Neural progenitor cell (in vitro differentiated cells): ENCODE results near the gene KLHL26. TPM values are rescaled to one million over a fixed set of nuclear protein-coding genes. Genes with fewer than 3 reads are reported as not detected.
"Not testable (repeated sequence)": the region's sequence is repeated elsewhere in the genome, so short reads cannot be mapped to it uniquely, and the experiment has no call there.

ENCODE experiments used
- DNase-seq: peaks from one replicate; pipeline ENCODE4 v3.0.0-alpha.2; 2016; ENCODE audit warnings: low spot score
- H2AFZ ChIP-seq: fragments of 200-600 bp; sonication (generic); replicated peaks from 2 replicates; pipeline ENCODE4 v1.6.1; 2016; ENCODE audit warnings: antibody characterized with exemption
- H3F3A ChIP-seq: fragments of 200-600 bp; sonication (generic); 2 replicates; pipeline ENCODE4 v1.6.1; 2016; ENCODE audit warnings: antibody characterized with exemption, low read depth
- H3K27ac ChIP-seq: fragments of 200-600 bp; sonication (generic); 2 replicates; pipeline ENCODE4 v1.5.1; 2016; ENCODE audit warnings: mild to moderate bottlenecking
- H3K27me3 ChIP-seq: fragments of 200-600 bp; sonication (generic); 2 replicates; pipeline ENCODE4 v1.6.1; 2016; ENCODE audit warnings: mild to moderate bottlenecking, moderate library complexity
- H3K36me3 ChIP-seq: fragments of 200-600 bp; sonication (generic); 2 replicates; pipeline ENCODE4 v1.5.1; 2016
- H3K4me1 ChIP-seq: fragments of 200-600 bp; sonication (generic); 2 replicates; pipeline ENCODE4 v1.6.1; 2016; ENCODE audit warnings: mixed run types
- H3K4me2 ChIP-seq: fragments of 200-600 bp; sonication (generic); 2 replicates; pipeline ENCODE4 v1.6.1; 2016
- H3K4me3 ChIP-seq: fragments of 200-600 bp; sonication (generic); 2 replicates; pipeline ENCODE4 v1.5.1; 2016
- H3K79me2 ChIP-seq: fragments of 200-600 bp; sonication (generic); 2 replicates; pipeline ENCODE4 v1.6.1; 2016; ENCODE audit warnings: low read depth
- H3K9ac ChIP-seq: fragments of 200-600 bp; sonication (generic); 2 replicates; pipeline ENCODE4 v1.6.1; 2016
- H3K9me3 ChIP-seq: fragments of 200-600 bp; sonication (generic); 2 replicates; pipeline ENCODE4 v1.5.1; 2016; ENCODE audit warnings: low read depth
- H4K20me1 ChIP-seq: fragments of 200-600 bp; sonication (generic); 2 replicates; pipeline ENCODE4 v1.6.1; 2016; ENCODE audit warnings: low read depth
- H3K27ac Mint-ChIP-seq: 3 replicates; pipeline ENCODE4 v1.8.0; 2021; ENCODE audit warnings: mixed read lengths
- H3K27me3 Mint-ChIP-seq: 2 replicates; pipeline ENCODE4 v1.8.0; 2022; ENCODE audit warnings: low read depth, mild to moderate bottlenecking, inconsistent platforms, moderate library complexity, mixed read lengths; ENCODE audit not compliant: insufficient read depth
- H3K36me3 Mint-ChIP-seq: 3 replicates; pipeline ENCODE4 v1.8.0; 2021; ENCODE audit warnings: mixed read lengths
- H3K4me1 Mint-ChIP-seq: 3 replicates; pipeline ENCODE4 v1.8.0; 2021; ENCODE audit warnings: mixed read lengths
- H3K4me3 Mint-ChIP-seq: 3 replicates; pipeline ENCODE4 v1.8.0; 2021; ENCODE audit warnings: mild to moderate bottlenecking, moderate library complexity, mixed read lengths
- H3K9me3 Mint-ChIP-seq: 3 replicates; pipeline ENCODE4 v1.8.0; 2020; ENCODE audit warnings: mixed read lengths
- EZH2 ChIP-seq: fragments of 200-600 bp; sonication (generic); IDR thresholded peaks from 2 replicates; pipeline ENCODE4 v1.6.1; 2017; ENCODE audit warnings: antibody characterized with exemption, mild to moderate bottlenecking, moderate library complexity
- EZH2phosphoT487 ChIP-seq: fragments of 200-600 bp; sonication (generic); IDR thresholded peaks from 2 replicates; pipeline ENCODE4 v1.6.1; 2017; ENCODE audit warnings: antibody characterized with exemption
- total RNA-seq: library from RNA; depleted of rRNA; stranded (reverse); fragments of >200 nt; gene quantifications from 2 replicates; pipeline ENCODE4 v1.2.3, GENCODE V29; 2015; ENCODE audit warnings: low replicate concordance
- TF ChIP-seq, protein P1 (sequence below): fragments of 200-600 bp; sonication (generic); IDR thresholded peaks from 2 replicates; pipeline ENCODE4 v1.5.1; 2017; ENCODE audit warnings: antibody characterized with exemption, mild to moderate bottlenecking

The KLHL26 gene
- total RNA-seq, 1 donor from 2014 or later = 5.8 TPM

- DNase-seq = no peak
- Mint-ChIP-seq H3K9me3 (no peaks in the 10 kb centered on the region), H3K4me1 (peaks cover 23% of the 10 kb centered on the region), H3K4me3 (peak overlapping the region; percentile 41), H3K36me3 (no peaks in the 10 kb centered on the region), H3K27ac (peak overlapping the region; percentile 70), H3K27me3 (peaks cover 2% of the 10 kb centered on the region)
- Histone ChIP-seq H3K79me2 (no peaks in the 10 kb centered on the region), H3K36me3 (no peaks in the 10 kb centered on the region), H3K4me3 (no peak overlapping the region), H3K27ac (no peak overlapping the region), H4K20me1 (no peaks in the 10 kb centered on the region), H3K9me3 (no peaks in the 10 kb centered on the region), H3F3A (peaks cover 31% of the 10 kb centered on the region), H3K27me3 (no peaks in the 10 kb centered on the region), H3K4me1 (peaks cover 15% of the 10 kb centered on the region), H2AFZ (no peak overlapping the region), H3K4me2 (no peak overlapping the region), H3K9ac (no peak overlapping the region)
- TF ChIP-seq EZH2 (no peak), EZH2phosphoT487 (no peak)
- TF ChIP-seq, protein P1, sequence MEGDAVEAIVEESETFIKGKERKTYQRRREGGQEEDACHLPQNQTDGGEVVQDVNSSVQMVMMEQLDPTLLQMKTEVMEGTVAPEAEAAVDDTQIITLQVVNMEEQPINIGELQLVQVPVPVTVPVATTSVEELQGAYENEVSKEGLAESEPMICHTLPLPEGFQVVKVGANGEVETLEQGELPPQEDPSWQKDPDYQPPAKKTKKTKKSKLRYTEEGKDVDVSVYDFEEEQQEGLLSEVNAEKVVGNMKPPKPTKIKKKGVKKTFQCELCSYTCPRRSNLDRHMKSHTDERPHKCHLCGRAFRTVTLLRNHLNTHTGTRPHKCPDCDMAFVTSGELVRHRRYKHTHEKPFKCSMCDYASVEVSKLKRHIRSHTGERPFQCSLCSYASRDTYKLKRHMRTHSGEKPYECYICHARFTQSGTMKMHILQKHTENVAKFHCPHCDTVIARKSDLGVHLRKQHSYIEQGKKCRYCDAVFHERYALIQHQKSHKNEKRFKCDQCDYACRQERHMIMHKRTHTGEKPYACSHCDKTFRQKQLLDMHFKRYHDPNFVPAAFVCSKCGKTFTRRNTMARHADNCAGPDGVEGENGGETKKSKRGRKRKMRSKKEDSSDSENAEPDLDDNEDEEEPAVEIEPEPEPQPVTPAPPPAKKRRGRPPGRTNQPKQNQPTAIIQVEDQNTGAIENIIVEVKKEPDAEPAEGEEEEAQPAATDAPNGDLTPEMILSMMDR = no peak
Observed at GRCh38 chr19:18676692-18677091, 39.9 kb downstream of the KLHL26 start.

DNA sequence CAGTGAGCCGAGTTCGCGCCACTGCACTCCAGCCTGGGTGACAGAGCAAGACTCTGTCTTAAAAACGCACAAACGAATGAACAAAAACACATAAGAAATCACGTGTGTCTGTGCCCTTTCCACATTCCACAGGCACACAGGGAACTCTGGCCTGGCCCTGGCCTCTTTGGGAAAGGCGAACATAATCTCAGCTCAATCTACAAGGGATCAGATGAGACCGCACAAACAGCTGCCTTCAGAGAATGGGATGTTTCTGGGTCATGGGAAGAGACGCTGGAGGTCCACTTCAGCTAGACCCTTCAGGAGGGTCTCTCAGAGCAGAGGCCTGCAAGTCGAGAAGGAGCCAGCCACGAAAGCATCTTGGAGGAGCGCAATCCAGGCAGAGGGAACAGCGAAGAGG is 40.3 kb downstream of the KLHL26 start:
- TF ChIP-seq, protein P1 = no peak
- TF ChIP-seq EZH2phosphoT487 = no peak
- TF ChIP-seq EZH2 = no peak
- Histone ChIP-seq H3K36me3 (no peaks in the 10 kb centered on the region), H3K27ac (no peak overlapping the region), H3K9ac (no peak overlapping the region), H3K4me3 (no peak overlapping the region), H3K4me2 (no peak overlapping the region), H4K20me1 (no peaks in the 10 kb centered on the region), H2AFZ (no peak overlapping the region), H3K9me3 (no peaks in the 10 kb centered on the region), H3K27me3 (no peaks in the 10 kb centered on the region), H3K79me2 (no peaks in the 10 kb centered on the region), H3F3A (peaks cover 28% of the 10 kb centered on the region), H3K4me1 (peaks cover 15% of the 10 kb centered on the region)
- peak overlapping the region; percentile 70 for H3K27ac Mint-ChIP-seq
- H3K36me3 Mint-ChIP-seq = no peaks in the 10 kb centered on the region
- peak overlapping the region; percentile 41 for H3K4me3 Mint-ChIP-seq
- no peak for DNase-seq
- peaks cover 25% of the 10 kb centered on the region for H3K4me1 Mint-ChIP-seq
- H3K9me3 Mint-ChIP-seq = no peaks in the 10 kb centered on the region
- H3K27me3 Mint-ChIP-seq = peaks cover 2% of the 10 kb centered on the region

DNA sequence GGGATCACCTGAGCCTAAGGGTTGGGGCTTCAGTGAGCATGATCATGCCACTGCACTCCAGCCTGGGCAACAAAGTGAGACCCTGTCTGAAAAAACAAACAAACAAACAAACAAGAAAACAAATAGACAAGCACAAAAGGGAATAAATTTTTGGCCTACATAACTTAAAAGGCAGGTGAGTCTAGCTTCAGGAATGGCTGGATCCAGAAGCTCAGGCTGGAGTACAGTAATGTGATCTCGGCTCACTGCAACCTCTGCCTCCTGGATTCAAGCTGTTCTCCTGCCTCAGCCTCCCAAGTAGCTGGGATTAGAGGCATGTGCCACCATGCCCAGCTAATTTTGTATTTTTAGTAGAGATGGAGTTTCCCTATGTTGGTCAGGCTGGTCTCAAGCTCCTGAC is 43.3 kb downstream of the KLHL26 start:
- peaks cover 32% of the 10 kb centered on the region for H3K4me1 Mint-ChIP-seq

GRCh38 chr19:18682807-18683108 is 45.9 kb downstream of the KLHL26 start:
- Mint-ChIP-seq H3K27me3 (peaks cover 5% of the 10 kb centered on the region), H3K4me3 (peak overlapping the region; percentile 85), H3K27ac (peak overlapping the region; percentile 24), H3K9me3 (no peaks in the 10 kb centered on the region), H3K36me3 (no peaks in the 10 kb centered on the region), H3K4me1 (peaks cover 21% of the 10 kb centered on the region)
- Histone ChIP-seq H3K27ac (no peak overlapping the region), H3K36me3 (no peaks in the 10 kb centered on the region), H3K79me2 (peaks cover 39% of the 10 kb centered on the region), H3K9ac (no peak overlapping the region), H3K4me1 (peaks cover 13% of the 10 kb centered on the region), H3K27me3 (no peaks in the 10 kb centered on the region), H3K4me3 (peak overlapping the region; percentile 86), H3K9me3 (no peaks in the 10 kb centered on the region), H4K20me1 (peaks cover 13% of the 10 kb centered on the region), H2AFZ (peak overlapping the region; percentile 96), H3F3A (peaks cover 32% of the 10 kb centered on the region), H3K4me2 (peak overlapping the region; percentile 90)
- TF ChIP-seq EZH2phosphoT487 (no peak), EZH2 (no peak)
- TF ChIP-seq, protein P1 = no peak
- DNase-seq = no peak

More for the DNA sequence above, 43.3 kb downstream of the KLHL26 start:
- H3K9ac ChIP-seq, H3K36me3 ChIP-seq, H4K20me1 ChIP-seq, H3K9me3 ChIP-seq, H3K4me3 ChIP-seq, H3K27me3 Mint-ChIP-seq, H3K9me3 Mint-ChIP-seq, DNase-seq, H3K27ac Mint-ChIP-seq, H3K4me3 Mint-ChIP-seq, H3K4me2 ChIP-seq, H2AFZ ChIP-seq, H3K27me3 ChIP-seq, H3K36me3 Mint-ChIP-seq, H3K27ac ChIP-seq: not testable (repeated sequence)
- peaks cover 20% of the 10 kb centered on the region for H3K4me1 ChIP-seq
- H3F3A ChIP-seq = peaks cover 40% of the 10 kb centered on the region
- peaks cover 13% of the 10 kb centered on the region for H3K79me2 ChIP-seq
